CD4-positive, CD25-positive, alpha-beta regulatory T cell (primary cell): ENCODE results near the gene AHRR. TPM values are rescaled to one million over a fixed set of nuclear protein-coding genes. Genes with fewer than 3 reads are reported as not detected.
A peak's percentile ranks its signal among the peaks of the same experiment; 100 is the strongest.
"Not testable (repeated sequence)": the region's sequence is repeated elsewhere in the genome, so short reads cannot be mapped to it uniquely, and the experiment has no call there.

Experiments used
- ATAC-seq, 2 donors: fragments of 150-1000 bp; cut with Tn5 transposase; one replicate each; pipeline ENCODE4 v1.10.0; 2021; ENCODE audit warnings: low read depth in 2 of 2, moderate number of reproducible peaks in 2 of 2, moderate library complexity in 1 of 2
- DNase-seq, 3 donors: peaks; one replicate each; pipeline versions ENCODE4 v3.0.0 to v3.0.0-alpha.2; 2012 to 2022; ENCODE audit warnings: mixed read lengths in 1 of 3
- H3K27ac ChIP-seq: one replicate; pipeline ENCODE4 v1.7.0; 2013; ENCODE audit warnings: mild to moderate bottlenecking, low read length; ENCODE audit not compliant: insufficient read depth, poor library complexity, severe bottlenecking
- H3K27me3 ChIP-seq: one replicate; pipeline ENCODE4 v1.7.0; 2013; ENCODE audit warnings: low read length; ENCODE audit not compliant: control insufficient read depth, insufficient read depth
- H3K36me3 ChIP-seq: one replicate; pipeline ENCODE4 v1.7.0; 2013; ENCODE audit warnings: mild to moderate bottlenecking, low read length, moderate library complexity; ENCODE audit not compliant: control insufficient read depth, insufficient read depth
- H3K4me1 ChIP-seq: 2 replicates; pipeline ENCODE4 v1.7.0; 2013; ENCODE audit warnings: mild to moderate bottlenecking, low read length; ENCODE audit not compliant: insufficient read depth, control insufficient read depth, poor library complexity, severe bottlenecking
- H3K4me3 ChIP-seq: one replicate; pipeline ENCODE4 v1.7.0; 2013; ENCODE audit warnings: low read depth, mild to moderate bottlenecking, low read length, moderate library complexity
- H3K9me3 ChIP-seq, 2 experiments: 1 replicate in 1 of 2; 2 replicates in 1 of 2; pipeline ENCODE4 v1.7.0; 2013; ENCODE audit warnings: low read length in 2 of 2, mild to moderate bottlenecking in 1 of 2, moderate library complexity in 1 of 2; ENCODE audit not compliant: control insufficient read depth in 2 of 2
- H3K27ac Mint-ChIP-seq, 3 donors: one replicate each; pipeline ENCODE4 v1.8.0; 2020 to 2022; ENCODE audit warnings: mild to moderate bottlenecking in 3 of 3, mixed read lengths in 3 of 3, moderate library complexity in 2 of 3
- H3K27me3 Mint-ChIP-seq: one replicate; pipeline ENCODE4 v1.8.0; 2022; ENCODE audit warnings: mild to moderate bottlenecking, mixed read lengths
- H3K36me3 Mint-ChIP-seq: one replicate; pipeline ENCODE4 v1.8.0; 2020; ENCODE audit warnings: mixed read lengths
- H3K4me1 Mint-ChIP-seq, 4 donors: one replicate each; pipeline ENCODE4 v1.8.0; 2020 to 2022; ENCODE audit warnings: mixed read lengths in 4 of 4, mild to moderate bottlenecking in 1 of 4
- H3K4me3 Mint-ChIP-seq, 4 donors: one replicate each; pipeline ENCODE4 v1.8.0; 2020 to 2022; ENCODE audit warnings: mild to moderate bottlenecking in 4 of 4, mixed read lengths in 4 of 4, moderate library complexity in 3 of 4
- H3K9me3 Mint-ChIP-seq, 7 donors: one replicate each; pipeline ENCODE4 v1.8.0; 2020 to 2022; ENCODE audit warnings: mixed read lengths in 7 of 7, mild to moderate bottlenecking in 3 of 7, moderate library complexity in 2 of 7
- polyA plus RNA-seq, 4 donors: library from polyadenylated mRNA; unstranded; fragments of 300-500 nt; fragmentation: Illumina TruSeq; gene quantifications; one replicate each; pipeline ENCODE4 v1.2.3, GENCODE V29; 2021
- total RNA-seq: library from RNA; stranded (reverse); gene quantifications from one replicate; pipeline ENCODE4 v1.2.3, GENCODE V29; 2022

AHRR gene
- total and polyA plus RNA-seq, 5 donors from 2014 or later, result 0.20 to 4.5 (median 0.72) TPM

GRCh38 chr5:395921-396530 lies 74.5 kb downstream of the AHRR start:
- Histone ChIP-seq H3K9me3 (no peaks in the 10 kb centered on the region), H3K4me3 (no peak overlapping the region), H3K4me1 (peaks cover 14% of the 10 kb centered on the region), H3K36me3 (no peaks in the 10 kb centered on the region), H3K27ac (no peak overlapping the region), H3K27me3 (no peaks in the 10 kb centered on the region)
- Mint-ChIP-seq H3K27ac (no peak overlapping the region), H3K36me3 (no peaks in the 10 kb centered on the region), H3K4me3 (no peak overlapping the region), H3K27me3 (peaks cover 9% of the 10 kb centered on the region), H3K9me3 (no peaks in the 10 kb centered on the region), H3K4me1 (peaks cover 12 to 18% (median 16%) of the 10 kb centered on the region in 4 donors)
- DNase-seq (no peak), ATAC-seq (no peak)

- Histone ChIP-seq H3K4me1 (peaks cover 14% of the 10 kb centered on the region), H3K27ac (no peak overlapping the region), H3K9me3 (no peaks in the 10 kb centered on the region), H3K27me3 (no peaks in the 10 kb centered on the region), H3K4me3 (no peak overlapping the region), H3K36me3 (no peaks in the 10 kb centered on the region)
- Mint-ChIP-seq H3K27me3 (peaks cover 9% of the 10 kb centered on the region), H3K9me3 (no peaks in the 10 kb centered on the region), H3K4me3 (no peak overlapping the region), H3K36me3 (no peaks in the 10 kb centered on the region), H3K4me1 (peaks cover 12 to 16% (median 16%) of the 10 kb centered on the region in 4 donors), H3K27ac (no peak overlapping the region)
- DNase-seq, result peak in 1 of 3 donors; percentile 58
- ATAC-seq, result no peak
Observed at GRCh38 chr5:396531-396961, 75.0 kb downstream of the AHRR start.

- H3K27me3 Mint-ChIP-seq, result peaks cover 15% of the 10 kb centered on the region
- not testable (repeated sequence) for H3K4me1 Mint-ChIP-seq, H3K27ac ChIP-seq, H3K4me1 ChIP-seq, H3K27ac Mint-ChIP-seq, H3K9me3 Mint-ChIP-seq, H3K4me3 ChIP-seq, H3K36me3 Mint-ChIP-seq, H3K27me3 ChIP-seq, DNase-seq, ATAC-seq, H3K4me3 Mint-ChIP-seq, H3K9me3 ChIP-seq, H3K36me3 ChIP-seq
Observed at GRCh38 chr5:398141-398474, 76.6 kb downstream of the AHRR start.

- no peak overlapping the region for H3K4me3 ChIP-seq
- Mint-ChIP-seq H3K4me3 (no peak overlapping the region), H3K9me3 (no peaks in the 10 kb centered on the region), H3K36me3 (no peaks in the 10 kb centered on the region), H3K27me3 (peaks cover 15% of the 10 kb centered on the region), H3K27ac (no peak overlapping the region), H3K4me1 (peaks cover 0 to 4% (median 2%) of the 10 kb centered on the region in 4 donors)
- no peaks in the 10 kb centered on the region for H3K4me1 ChIP-seq
- no peak overlapping the region for H3K27ac ChIP-seq
- H3K9me3 ChIP-seq, result no peaks in the 10 kb centered on the region
- DNase-seq (peak in 1 of 3 donors; percentile 51), ATAC-seq (no peak)
- no peaks in the 10 kb centered on the region for H3K36me3 ChIP-seq
- H3K27me3 ChIP-seq, result no peaks in the 10 kb centered on the region
Observed at GRCh38 chr5:398475-399295, 77.2 kb downstream of the AHRR start.

- peak in 1 of 3 donors; percentile 73 for DNase-seq
- no peaks in the 10 kb centered on the region for H3K9me3 ChIP-seq
Observed at GRCh38 chr5:399296-400281, 78.1 kb downstream of the AHRR start.

GRCh38 chr5:400282-401145 lies 79.0 kb downstream of the AHRR start:
- Histone ChIP-seq H3K9me3 (no peaks in the 10 kb centered on the region), H3K4me1 (no peaks in the 10 kb centered on the region), H3K4me3 (no peak overlapping the region), H3K27ac (no peak overlapping the region), H3K27me3 (no peaks in the 10 kb centered on the region), H3K36me3 (no peaks in the 10 kb centered on the region)
- no peak for DNase-seq
- no peak for ATAC-seq
- H3K36me3 Mint-ChIP-seq, result no peaks in the 10 kb centered on the region
- H3K4me3 Mint-ChIP-seq, result no peak overlapping the region
- peaks cover 17% of the 10 kb centered on the region for H3K27me3 Mint-ChIP-seq
- no peak overlapping the region for H3K27ac Mint-ChIP-seq
- H3K4me1 Mint-ChIP-seq, result peaks cover 0 to 4% (median 0%) of the 10 kb centered on the region in 4 donors
- H3K9me3 Mint-ChIP-seq, result no peaks in the 10 kb centered on the region

More at GRCh38 chr5:399296-400281, 78.1 kb downstream of the AHRR start:
- H3K27ac Mint-ChIP-seq, result no peak overlapping the region
- Histone ChIP-seq H3K36me3 (no peaks in the 10 kb centered on the region), H3K27me3 (no peaks in the 10 kb centered on the region), H3K4me1 (no peaks in the 10 kb centered on the region), H3K4me3 (no peak overlapping the region), H3K27ac (no peak overlapping the region)
- H3K4me3 Mint-ChIP-seq, result no peak overlapping the region
- ATAC-seq, result peak; percentile 28 to 45
- peaks cover 15% of the 10 kb centered on the region for H3K27me3 Mint-ChIP-seq
- H3K9me3 Mint-ChIP-seq, result no peaks in the 10 kb centered on the region
- H3K36me3 Mint-ChIP-seq, result no peaks in the 10 kb centered on the region
- peaks cover 0 to 4% (median 0%) of the 10 kb centered on the region in 4 donors for H3K4me1 Mint-ChIP-seq
